Measurements from ENCODE around the gene MMP20.
"Not testable (repeated sequence)": the region's sequence is repeated elsewhere in the genome, so short reads cannot be mapped to it uniquely, and the experiment has no call there.

MMP20 gene, protein sequence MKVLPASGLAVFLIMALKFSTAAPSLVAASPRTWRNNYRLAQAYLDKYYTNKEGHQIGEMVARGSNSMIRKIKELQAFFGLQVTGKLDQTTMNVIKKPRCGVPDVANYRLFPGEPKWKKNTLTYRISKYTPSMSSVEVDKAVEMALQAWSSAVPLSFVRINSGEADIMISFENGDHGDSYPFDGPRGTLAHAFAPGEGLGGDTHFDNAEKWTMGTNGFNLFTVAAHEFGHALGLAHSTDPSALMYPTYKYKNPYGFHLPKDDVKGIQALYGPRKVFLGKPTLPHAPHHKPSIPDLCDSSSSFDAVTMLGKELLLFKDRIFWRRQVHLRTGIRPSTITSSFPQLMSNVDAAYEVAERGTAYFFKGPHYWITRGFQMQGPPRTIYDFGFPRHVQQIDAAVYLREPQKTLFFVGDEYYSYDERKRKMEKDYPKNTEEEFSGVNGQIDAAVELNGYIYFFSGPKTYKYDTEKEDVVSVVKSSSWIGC

DNA sequence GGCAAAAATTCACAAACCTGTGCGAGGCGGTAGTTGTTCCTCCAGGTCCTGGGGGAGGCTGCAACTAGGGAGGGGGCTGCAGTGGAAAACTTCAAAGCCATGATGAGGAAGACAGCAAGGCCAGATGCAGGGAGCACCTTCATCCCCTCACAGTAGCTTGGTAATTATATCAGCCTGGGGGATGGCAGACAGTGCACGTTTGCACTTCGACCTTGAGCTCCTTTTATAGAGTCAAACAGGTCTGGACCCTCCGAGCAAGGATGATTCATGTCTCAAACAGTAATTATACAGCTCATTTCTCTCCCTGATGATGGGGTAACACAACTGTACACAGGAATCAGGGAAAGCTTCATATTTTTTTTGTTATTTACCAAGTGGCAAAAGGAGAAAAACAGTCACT, at the start of gene MMP20:
Gene MMP20, minus strand, starts transcription at position 156 of the 400 bp plus-strand sequence. Its CDS starts 13 bp downstream, at position 143.
- DNase-seq (ENCODE audit: low spot score), result no peak

DNA sequence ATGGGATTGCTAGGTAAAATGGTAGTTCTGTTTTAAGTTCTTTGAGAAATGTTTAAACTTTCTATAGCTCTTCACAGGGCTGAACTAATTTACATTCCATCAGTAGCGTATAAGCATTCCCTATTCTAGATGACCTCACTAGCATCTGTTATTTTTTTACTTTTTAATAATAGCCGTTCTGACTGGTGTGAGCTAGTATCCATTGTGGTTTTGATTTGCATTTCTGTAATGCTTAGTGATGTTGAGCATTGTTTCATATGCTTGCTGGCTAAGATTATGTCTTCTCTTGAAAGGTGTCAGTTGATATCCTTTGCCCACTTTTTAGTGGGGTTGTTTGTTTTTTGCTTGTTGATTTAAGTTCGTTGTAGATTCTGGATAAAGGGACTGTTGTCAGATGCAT, 44.5 kb upstream of the MMP20 start:
- peak; percentile 4 for DNase-seq (ENCODE audit: low spot score)

DNA sequence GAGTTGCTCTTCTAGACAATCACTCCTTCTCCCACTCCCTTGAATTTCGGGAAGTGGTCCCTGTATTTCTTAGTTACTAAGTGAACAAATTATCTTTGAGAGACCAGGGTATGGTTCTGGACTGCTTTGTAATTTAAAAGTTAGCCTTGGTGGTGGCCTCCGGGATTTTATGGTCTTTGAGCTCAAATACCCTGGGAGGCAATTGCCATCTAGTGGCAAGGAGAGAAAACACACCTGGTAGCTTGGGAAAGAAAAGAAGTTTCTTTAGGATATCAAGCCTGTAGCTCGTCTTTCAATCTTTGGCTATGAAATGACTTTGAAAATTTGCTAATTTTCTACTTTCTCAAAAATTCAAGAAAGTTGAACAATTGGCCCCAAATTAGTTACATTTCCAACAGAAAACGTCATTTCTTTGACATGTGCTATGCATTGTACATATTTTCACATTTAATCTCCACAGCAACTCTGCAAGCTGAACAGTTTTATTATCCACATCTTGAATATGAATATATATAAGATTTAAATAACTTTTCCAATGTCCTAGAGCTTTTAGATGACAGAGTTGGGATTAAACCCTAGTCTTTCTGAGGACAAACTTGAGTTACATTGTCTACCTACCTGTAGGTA, 41.3 kb upstream of the MMP20 start:
- peak; percentile 69 for DNase-seq (ENCODE audit: low spot score)

DNA sequence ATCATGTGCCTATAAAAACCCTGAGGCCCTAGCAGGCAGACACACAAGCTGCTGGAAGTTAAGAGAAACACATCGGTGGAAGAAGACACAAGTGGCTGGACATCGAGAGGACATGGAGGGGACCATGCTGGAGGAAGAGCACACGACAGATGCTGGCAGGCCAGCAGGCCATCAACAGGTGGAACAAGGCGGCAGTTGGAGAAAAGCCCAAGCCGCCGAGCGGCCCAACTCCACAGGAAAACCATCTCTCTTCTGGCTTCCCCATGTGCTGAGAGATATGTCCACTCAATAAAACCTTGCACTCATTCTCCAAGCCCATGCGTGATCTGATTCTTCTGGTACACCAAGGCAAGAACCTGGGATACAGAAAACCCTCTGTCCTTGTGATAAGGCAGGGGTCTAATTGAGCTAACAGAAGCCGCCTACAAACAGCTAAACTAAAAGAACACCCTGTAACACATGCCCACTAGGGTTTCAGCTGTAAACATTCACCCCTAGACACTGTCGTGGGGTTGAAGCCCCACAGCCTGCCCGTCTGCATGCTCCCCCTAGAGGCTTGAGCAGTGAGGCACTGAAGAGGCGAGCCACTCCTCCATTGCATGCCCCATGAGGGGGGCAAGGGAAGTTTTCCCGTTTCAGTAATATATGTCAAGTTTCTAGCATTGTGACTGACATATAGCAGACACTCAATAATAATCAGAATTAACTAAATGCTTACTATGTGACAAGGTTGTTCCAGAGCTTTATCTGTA, 39.0 kb upstream of the MMP20 start:
- DNase-seq (ENCODE audit: low spot score), result peak; percentile 23

DNA sequence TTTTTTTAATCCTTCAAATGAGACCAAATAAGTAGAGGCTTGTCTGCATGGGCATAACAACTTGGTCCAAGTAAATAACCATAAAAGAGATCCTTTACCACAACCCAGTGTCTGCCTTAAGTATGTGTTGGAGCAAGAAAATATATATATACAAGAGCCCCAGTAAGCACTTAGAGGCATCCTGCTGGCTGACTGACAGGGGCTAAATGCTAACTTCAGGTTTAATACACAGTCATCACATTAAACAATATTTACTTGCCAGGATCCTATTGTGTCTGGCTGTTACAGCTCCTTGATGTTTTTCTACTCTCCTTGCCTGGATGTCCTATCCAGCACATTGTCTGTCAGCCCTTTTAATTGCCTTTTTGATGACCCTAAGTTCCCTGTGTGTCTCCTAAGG, 37.5 kb upstream of the MMP20 start:
- no peak for DNase-seq (ENCODE audit: low spot score)

DNA sequence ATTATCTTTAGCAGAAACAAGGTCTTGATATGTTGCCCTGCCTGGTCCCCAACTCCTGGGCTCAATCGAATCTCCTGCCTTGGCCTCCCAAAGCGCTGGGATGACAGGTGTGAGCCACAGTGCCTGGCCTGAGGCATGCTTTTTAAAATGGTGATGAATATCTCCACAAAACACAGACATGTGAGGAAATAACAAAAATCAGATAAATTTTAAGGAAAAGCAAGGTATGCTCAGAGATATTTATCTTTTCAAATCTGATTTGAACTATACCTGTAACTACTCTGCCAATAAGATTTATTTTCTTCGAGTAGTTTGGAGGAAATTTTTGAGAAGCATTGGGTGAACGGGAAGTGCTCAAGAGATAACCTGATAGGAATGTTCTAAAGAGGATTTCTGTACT, 35.9 kb upstream of the MMP20 start:
- DNase-seq (ENCODE audit: low spot score), result no peak

GRCh38 chr11:102656528-102656927, 31.4 kb upstream of the MMP20 start:
- no peak for DNase-seq (ENCODE audit: low spot score)

- no peak for DNase-seq (ENCODE audit: low spot score)
These were observed 30.4 kb upstream of the MMP20 start for GRCh38 chr11:102655547-102655946.

DNA sequence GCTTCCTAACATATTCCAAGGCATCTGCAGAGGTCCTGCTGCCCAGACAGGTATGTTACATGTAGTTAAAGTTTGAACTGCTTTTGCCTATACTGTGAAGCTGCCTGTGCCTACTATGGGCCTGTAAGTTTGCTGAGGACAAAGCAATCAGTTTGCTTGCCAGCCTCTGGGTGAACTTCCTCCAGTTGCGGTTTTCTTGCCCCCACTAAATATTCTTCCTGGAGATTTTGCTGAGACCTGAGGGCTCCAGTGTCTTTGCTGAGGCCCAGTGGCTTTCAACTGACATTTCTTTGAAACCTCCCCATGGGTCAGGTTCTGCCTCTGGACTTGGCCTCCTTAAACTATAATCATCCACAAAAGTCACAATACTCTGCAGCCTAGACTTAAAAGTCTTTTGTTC, 29.6 kb upstream of the MMP20 start:
- no peak for DNase-seq (ENCODE audit: low spot score)

DNA sequence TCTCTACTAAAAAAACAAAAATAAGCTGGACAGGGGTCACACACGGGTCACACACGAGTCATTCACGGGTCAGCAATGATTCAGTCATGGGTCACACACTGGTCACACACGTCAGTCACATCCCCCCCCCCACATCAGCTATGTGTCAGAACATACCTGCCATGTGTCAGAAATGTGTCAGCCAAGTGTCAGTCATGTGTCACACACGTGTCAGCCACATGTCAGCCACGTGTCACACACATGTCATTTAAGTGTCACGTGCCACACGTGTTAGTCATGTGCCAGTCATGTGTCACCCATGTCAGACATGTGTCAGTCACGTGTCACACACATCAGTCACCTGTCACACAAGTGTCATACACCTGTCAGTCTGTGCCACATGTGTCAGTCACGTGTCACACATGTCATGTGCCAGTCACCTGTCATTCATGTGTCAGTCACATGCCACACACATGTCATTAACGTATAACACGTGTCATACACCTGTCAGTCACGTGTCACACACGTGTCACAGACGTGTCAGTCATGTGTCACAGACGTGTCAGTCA, 28.7 kb upstream of the MMP20 start:
- DNase-seq (ENCODE audit: low spot score), result peak; percentile 17

DNA sequence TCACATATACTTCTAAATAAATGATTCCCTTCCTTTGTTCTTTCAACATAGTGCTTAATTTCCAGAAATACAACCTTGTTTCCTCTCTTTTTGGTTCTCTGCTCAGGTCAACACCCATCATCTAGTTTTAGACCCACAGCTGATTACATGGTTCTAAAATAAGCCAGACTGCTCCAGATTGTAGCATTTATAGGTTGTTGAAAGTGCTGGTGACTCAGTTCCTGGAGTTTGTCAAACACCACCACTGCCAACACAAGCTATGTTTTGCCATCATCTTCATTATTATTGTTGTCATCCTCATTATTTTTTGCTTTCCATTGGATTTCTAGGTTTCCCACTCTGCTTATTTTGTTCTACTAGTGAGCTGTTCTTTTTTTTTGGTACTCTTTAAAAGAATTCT, 22.3 kb upstream of the MMP20 start:
- DNase-seq (ENCODE audit: low spot score), result no peak

DNA sequence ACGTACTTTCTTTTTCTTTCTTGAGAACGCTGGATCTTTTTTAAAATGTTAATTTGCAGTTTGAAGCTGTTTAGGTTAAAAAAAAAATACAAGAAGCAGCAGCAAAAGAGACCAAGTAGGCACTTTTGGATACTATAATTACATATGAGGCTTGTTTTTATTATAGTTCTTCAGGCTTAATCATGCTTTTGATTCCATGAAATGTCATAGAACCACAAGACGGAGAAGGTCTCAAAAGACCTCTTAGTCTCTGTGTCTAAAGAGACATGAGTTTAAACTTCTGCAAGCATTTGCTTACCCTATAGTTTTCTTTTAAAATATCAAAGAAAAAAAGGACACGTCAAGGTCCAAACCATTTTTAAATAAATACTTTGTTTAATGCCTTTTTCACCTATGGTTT, 18.8 kb upstream of the MMP20 start:
- DNase-seq (ENCODE audit: low spot score), result no peak

GRCh38 chr11:102640946-102641345, 15.8 kb upstream of the MMP20 start:
- DNase-seq (ENCODE audit: low spot score), result peak; percentile 11

DNA sequence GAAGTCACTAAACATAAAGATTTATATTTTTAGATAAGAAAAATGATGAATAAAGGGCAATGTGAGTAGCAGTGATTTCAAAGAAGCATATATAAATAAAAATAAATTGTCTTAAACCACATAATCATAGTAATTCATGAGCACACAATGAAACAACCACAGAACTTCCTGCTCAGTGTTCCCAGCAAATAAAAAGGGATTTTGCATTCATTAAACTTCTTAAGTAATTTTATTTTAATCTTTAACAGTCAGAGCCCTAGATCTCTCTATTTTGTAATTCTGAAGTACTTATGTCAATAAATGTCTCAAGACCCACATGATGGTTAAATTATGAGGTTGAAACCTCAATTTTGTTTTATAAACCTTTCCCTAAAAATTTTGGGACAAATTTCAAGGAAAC, 14.5 kb upstream of the MMP20 start:
- DNase-seq (ENCODE audit: low spot score), result no peak

DNA sequence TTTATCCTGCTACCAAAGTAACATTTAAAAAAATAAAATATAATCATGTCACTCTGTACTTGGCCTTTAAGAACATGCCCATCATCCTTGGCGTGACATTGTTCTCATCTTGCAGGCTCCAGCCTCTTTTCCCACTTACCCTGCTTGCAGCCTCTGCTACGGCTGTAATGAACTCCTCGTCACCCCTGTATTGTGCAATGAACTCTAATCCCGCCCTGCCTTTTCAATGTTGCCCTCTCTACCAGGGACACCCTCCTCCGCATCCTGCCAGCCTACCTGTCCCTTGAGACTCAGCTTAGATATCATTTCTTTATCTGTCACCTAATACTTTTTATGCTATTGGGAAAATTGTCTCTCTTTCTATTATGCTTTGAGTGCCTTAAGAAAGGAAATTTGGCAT, 12.6 kb upstream of the MMP20 start:
- DNase-seq (ENCODE audit: low spot score), result no peak

DNA sequence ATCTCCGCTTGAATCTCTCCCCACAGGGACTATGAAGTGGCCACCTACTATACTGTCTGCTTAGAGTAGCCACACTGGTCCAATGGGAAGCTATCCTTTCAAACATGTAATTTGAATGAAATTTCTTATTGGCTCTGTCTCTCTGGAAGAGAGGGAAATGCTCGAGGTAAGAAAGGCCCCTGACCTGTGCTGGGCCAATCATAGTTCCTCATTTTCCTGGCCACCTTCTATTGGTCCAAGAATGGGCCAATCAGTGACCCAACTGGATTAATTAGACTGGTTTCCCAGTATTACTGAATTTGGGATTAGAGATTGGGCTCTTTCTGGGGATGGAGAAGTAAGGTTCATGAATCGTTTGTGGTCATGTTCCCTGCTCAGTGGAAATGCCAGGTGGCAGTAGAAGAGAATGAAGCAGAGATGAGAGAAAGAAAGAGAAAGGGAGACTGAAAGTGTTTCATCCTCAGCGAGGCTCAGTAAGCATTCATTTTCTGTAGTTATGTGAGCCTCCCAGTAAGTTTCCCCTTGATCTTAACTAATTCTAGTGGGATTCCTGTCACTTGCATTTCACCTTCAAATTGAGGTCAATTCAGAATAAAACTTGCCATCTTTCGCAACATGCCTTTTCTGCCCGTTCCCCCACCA, 8.4 kb upstream of the MMP20 start:
- DNase-seq (ENCODE audit: low spot score), result no peak

DNA sequence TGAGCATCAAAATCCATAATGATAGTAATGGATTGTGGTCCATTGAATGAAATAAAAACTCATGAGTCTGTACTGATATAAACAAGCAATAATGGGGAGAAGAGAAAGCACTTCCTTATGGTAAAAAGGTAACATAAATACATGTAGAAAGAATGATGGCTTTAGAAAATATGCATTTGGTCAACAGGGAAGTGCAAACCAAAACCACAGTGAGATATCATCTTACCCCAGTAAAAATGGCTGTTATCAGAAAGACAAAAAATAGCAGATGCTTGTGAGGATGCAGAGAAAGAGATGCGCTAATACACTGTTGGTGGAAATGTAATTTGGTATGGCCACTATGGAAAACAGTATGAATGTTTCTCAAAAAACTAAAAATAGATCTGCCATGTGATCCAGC, 6.9 kb upstream of the MMP20 start:
- no peak for DNase-seq (ENCODE audit: low spot score)

GRCh38 chr11:102630598-102631448, 5.7 kb upstream of the MMP20 start:
- DNase-seq (ENCODE audit: low spot score), result no peak

DNA sequence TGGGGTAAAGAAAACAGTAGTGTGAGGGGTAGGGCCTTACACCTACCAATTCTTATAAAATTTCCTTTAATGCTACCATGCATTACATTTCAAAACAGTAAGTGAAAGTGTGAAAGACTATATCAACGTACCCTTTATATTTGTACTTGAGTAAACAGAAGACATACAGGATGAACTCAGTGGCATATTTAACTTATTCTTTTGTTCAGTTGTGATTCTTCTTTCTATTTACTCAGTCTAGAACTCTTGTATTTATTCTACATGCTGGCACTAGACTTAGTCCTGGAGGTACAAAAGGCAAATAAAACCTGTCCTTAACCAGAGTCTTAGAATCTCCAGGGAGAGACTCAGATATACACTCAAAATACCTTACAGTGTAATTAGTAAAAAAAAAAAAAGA, 4.8 kb upstream of the MMP20 start:
- DNase-seq (ENCODE audit: low spot score), result not testable (repeated sequence)

- no peak for DNase-seq (ENCODE audit: low spot score)
These were observed 1.5 kb upstream of the MMP20 start for GRCh38 chr11:102626676-102627075.

- DNase-seq (ENCODE audit: low spot score), result no peak
These were observed 1.1 kb downstream of the MMP20 start for GRCh38 chr11:102623998-102624397.

Measured in kidney tubule cell (primary cell).